ENCODE measurements around the gene DIP2A.

DIP2A gene

DNA sequence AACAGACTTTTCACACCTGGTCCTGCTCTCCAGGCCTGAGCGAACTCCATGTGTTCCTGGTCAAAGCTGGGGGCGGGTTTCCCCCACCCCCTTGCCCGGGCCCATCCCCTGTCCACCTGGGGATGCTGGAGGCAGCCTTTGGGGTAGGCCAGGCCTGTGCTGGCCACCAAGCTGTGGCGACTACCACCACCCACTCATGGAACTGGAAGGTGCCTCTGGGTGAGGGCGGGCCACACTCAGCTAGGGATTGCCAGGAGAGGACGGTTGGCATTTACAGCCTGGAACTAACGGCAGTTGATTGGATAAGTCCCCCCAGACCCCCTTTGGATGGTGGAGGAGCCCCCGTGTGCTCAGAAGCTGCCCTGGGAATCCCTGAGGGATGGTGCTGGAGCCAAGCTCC, 138.3 kb downstream of the DIP2A start:
- Histone ChIP-seq H3K4me1 (ENCODE audit: insufficient read depth, low read length) (no peaks in the 10 kb centered on the region), H3K36me3 (ENCODE audit: insufficient read depth, low read length) (no peaks in the 10 kb centered on the region), H3K9me3 (ENCODE audit: control insufficient read depth, insufficient read depth, low read length) (peaks cover 3% of the 10 kb centered on the region), H3K9ac (ENCODE audit: low read depth, low read length) (no peak overlapping the region)

DNA sequence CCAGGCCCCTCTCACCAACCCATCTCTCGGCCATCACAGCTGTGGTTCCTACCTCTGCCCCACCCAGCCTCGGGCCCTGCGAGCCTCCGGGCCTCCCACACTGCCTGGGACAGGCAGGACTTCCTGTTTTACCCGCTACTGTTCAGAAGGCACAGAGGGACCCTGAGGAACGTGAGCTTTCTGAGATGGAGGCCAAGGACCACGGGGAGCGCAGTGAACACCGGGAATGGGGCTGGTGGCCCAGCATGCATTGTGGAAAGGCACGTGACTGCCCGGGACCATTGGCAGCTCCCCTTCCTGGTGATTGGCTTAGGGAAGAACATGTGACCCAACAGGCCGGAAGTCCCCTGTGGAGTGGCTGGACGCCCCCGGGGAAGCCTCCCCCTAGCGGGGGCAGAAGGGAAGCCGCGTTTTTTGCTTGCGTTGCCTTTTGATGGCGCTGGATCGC, 139.2 kb downstream of the DIP2A start:
- no peaks in the 10 kb centered on the region; the same call in 1 of the 2 replicates for H3K4me1 ChIP-seq (ENCODE audit: insufficient read depth, low read length)
- H3K36me3 ChIP-seq (ENCODE audit: insufficient read depth, low read length) = no peaks in the 10 kb centered on the region
- H3K9me3 ChIP-seq (ENCODE audit: control insufficient read depth, insufficient read depth, low read length) = peaks cover 3% of the 10 kb centered on the region
- no peak overlapping the region for H3K9ac ChIP-seq (ENCODE audit: low read depth, low read length)

DNA sequence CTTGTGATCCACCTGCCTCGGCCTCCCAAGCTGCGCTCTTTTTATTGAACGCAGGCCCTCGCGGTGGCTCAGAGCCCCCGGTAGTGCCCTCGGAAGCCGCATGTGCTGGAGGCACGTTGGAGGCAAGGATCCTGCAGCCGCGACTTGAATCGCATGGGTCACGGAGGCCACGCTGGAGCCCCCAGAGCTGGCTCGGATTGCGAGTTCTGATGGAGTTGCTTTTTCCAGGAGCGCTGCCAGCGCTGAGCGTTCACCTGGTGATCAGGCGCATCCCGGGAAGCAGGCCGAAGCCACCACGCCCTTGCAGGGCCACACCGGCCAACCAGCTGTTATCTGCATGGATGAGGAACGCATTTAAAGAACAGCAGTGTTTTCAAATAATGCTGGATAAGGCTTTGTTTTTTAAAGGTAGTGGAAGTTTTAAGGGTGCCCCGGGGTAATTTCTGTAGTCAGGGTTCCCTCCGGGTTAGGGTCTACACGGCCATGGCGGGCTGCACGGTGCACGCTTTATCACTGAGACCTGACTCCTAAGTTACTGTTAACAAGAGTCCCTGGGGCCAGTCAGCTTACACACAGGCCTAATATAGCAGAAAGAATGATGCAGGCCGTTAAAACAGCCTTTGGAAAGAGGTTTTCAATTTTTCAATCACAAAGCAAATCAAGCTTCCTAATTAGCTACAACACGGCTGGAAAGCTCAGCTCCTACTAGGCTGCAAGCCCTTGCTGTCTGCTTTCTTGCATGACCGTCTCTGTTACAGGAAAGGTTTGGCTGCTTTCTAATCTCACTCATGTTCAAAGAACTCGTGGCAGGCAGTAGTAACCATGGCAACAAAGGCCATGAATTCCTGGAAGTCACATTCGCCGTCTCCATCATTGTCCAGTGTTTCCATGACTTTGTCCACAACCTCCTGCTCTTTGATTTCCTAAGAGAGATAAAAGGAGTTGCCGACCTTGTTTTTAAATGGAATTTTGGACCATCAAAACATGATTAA, 140.2 kb downstream of the DIP2A start:
- Histone ChIP-seq H3K4me1 (ENCODE audit: insufficient read depth, low read length) (peaks cover 2% of the 10 kb centered on the region; the same call in 1 of the 2 replicates), H3K9me3 (ENCODE audit: control insufficient read depth, insufficient read depth, low read length) (no peaks in the 10 kb centered on the region; the same call in 1 of the 2 replicates), H3K9ac (ENCODE audit: low read depth, low read length) (no peak overlapping the region), H3K36me3 (ENCODE audit: insufficient read depth, low read length) (no peaks in the 10 kb centered on the region)

DNA sequence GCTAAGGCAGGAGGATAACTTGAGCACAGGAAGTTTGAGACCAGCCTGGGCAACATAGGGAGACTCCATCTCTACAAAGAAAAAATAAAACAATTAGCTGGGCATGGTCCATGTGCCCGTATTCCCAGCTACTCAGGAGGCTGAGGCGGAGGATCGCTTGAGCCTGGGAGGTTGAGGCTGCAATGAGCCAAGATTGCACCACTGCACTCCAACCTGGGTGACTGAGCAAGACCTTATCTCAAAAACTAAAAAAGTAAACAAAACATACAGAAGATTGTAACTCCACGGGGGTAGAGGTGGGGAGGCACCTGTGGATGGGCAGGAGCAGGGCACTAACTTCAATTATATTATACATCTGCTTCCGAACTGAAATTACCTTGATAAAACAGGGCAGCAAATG, 141.6 kb downstream of the DIP2A start:
- no peaks in the 10 kb centered on the region for H3K36me3 ChIP-seq (ENCODE audit: insufficient read depth, low read length)
- H3K9me3 ChIP-seq (ENCODE audit: control insufficient read depth, insufficient read depth, low read length) = no peaks in the 10 kb centered on the region
- H3K9ac ChIP-seq (ENCODE audit: low read depth, low read length) = no peak overlapping the region
- H3K4me1 ChIP-seq (ENCODE audit: insufficient read depth, low read length) = peaks cover 6% of the 10 kb centered on the region

DNA sequence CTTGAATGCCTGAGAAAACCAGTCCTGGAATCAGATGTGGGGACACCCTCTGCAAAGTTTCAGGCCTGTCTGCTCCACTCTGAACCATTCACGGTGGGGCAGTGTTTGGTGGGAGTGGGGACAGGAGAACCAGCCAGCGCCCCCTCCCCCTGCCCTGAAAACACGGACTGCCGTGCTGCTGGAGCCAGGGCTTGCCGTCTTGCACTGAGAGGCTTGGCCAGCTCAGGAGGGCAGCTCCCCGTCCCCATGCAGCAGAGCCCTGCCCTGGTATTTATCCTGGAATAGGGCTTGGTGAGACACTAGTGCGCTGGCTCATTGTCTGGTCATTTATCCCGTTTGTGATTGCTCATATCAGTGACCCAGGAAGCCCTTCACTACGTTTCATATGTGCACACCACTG, 142.3 kb downstream of the DIP2A start:
- H3K36me3 ChIP-seq (ENCODE audit: insufficient read depth, low read length) = no peaks in the 10 kb centered on the region
- no peak overlapping the region for H3K9ac ChIP-seq (ENCODE audit: low read depth, low read length)
- H3K9me3 ChIP-seq (ENCODE audit: control insufficient read depth, insufficient read depth, low read length) = no peaks in the 10 kb centered on the region
- peaks cover 6% of the 10 kb centered on the region for H3K4me1 ChIP-seq (ENCODE audit: insufficient read depth, low read length)

DNA sequence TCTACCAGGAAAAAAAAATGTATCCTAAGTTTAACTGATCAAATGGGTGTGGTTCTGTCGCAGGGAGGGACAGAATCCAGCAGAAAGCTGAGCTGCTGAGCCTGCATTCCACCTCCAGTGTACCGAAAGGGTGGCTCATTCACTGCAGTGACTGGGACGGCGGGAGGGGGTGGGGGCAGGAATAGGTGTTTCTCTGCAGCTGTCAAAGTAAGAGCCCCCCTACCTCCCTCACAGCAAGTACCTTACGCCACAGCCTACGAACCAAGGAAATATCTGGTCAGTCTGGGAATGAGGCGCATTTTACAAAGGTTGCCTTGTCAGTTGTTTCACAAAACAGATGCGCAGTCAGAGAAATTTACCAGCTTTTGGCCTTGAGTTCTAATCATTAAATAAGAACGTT, 144.5 kb downstream of the DIP2A start:
- Histone ChIP-seq H3K4me1 (ENCODE audit: insufficient read depth, low read length) (peaks cover 6% of the 10 kb centered on the region), H3K9me3 (ENCODE audit: control insufficient read depth, insufficient read depth, low read length) (no peaks in the 10 kb centered on the region)

DNA sequence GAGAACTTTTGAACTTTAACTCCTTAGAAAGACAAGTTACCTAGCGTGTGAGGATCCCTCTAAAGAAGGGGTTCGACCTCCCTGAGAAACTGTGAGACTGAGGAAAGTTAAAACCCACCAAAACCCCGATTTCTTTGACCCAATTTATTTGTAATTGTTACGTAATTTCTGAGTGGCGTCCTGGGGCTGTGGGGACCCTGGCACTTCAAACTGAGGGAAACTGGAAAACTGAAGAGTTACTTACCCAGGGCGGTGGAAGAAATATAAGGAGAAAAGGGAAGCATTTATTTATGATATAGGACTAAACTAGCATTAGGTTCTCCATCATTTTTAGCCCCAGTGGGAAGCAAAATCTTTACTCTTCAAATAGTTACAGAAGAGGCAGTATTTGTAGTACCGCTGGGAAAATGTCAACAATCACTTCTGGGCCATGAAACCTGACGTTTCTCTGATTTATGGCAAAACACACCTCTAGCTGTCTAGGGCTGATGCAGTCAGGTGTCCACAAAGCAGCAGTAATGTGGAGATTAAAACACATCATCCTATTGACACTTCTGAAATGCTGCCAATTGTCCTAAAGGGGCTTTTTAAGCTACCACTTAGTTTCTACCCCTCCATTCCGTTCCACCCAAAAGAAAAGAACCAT, 145.8 kb downstream of the DIP2A start:
- no peaks in the 10 kb centered on the region for H3K36me3 ChIP-seq (ENCODE audit: insufficient read depth, low read length)
- peaks cover 6% of the 10 kb centered on the region for H3K4me1 ChIP-seq (ENCODE audit: insufficient read depth, low read length)
- no peak overlapping the region for H3K9ac ChIP-seq (ENCODE audit: low read depth, low read length)
- no peaks in the 10 kb centered on the region for H3K9me3 ChIP-seq (ENCODE audit: control insufficient read depth, insufficient read depth, low read length)

More for the DNA sequence above, 144.5 kb downstream of the DIP2A start:
- Histone ChIP-seq H3K9ac (ENCODE audit: low read depth, low read length) (no peak overlapping the region), H3K36me3 (ENCODE audit: insufficient read depth, low read length) (no peaks in the 10 kb centered on the region)

DNA sequence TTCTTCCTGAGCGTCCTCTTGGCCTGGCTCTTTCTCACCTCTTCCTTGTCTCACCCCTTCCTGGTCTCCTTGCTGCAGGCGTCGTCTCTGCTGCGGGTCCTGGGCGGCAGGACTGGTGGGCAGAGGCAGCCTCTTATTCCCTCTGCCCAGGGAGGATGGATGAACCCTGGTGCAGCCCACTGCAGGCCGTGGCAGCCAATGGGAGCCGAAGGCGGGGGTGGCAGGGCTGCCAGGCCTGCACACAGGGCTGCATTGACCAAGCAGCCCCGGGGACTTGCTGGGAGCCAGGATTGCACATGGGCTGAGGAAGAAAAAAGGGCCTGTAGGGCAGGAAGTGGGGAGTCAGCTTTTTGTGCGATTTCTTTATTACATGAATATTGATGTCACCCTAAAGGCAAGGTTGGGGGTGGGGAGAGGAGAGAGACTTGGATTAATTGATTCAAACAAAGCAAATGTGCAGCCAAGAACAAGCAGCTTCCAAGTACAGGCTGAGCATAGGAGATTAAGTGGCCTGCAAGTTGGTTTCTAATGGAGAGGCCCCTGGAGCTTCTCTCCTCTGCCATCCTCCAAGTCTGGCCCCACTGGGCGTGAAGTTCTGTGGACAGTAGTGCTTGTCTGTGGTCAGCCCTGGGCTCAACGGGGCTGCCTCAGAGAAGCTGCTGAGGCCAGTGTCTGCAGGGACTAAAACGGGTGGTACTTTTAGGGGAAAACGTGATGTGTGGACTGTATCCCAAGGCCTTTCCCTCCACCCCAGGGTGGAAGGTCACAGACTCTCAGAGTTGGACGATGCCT, 146.5 kb downstream of the DIP2A start, which contains the start of gene S100B:
TSS of gene S100B (minus strand) at position 108 of the 792 bp plus-strand sequence. CDS start 2,667 bp downstream, outside the sequence.
- Histone ChIP-seq H3K9me3 (ENCODE audit: control insufficient read depth, insufficient read depth, low read length) (no peaks in the 10 kb centered on the region), H3K36me3 (ENCODE audit: insufficient read depth, low read length) (no peaks in the 10 kb centered on the region), H3K9ac (ENCODE audit: low read depth, low read length) (no peak within 1 kb of the TSS), H3K4me1 (ENCODE audit: insufficient read depth, low read length) (peaks cover 6% of the 10 kb centered on the region)

DNA sequence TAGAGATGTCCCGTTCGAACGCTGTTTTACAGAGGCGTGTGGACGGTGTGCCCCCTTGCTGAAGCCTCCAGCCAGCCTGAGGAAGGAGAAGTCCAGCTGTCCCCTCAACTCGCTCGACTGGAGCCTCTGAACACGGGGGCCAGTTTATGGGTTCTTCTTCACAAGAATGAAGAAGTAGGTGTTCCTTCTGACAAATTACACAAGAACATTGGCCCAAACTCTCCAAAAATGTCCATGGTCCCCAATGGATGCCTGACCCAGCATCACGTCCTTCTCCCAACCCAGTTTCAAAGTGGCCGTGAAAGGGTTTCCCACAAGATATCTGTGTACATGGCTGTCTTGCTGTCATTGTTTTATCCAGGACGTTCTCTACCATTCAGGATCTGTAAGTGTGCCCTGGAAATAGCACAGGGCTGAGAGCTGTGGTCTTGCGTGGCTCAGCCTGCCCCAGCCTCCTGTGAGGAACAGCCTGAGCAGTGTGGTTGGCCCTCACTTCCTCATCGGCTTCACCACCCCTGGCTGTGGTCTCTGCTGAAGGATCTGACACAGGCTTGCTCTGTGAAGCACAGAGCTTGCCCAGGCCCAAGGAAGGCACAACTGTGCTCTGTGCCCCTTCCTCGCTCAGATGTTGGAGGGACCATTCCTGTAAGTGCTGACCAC, 147.2 kb downstream of the DIP2A start:
- peaks cover 6% of the 10 kb centered on the region for H3K4me1 ChIP-seq (ENCODE audit: insufficient read depth, low read length)
- no peaks in the 10 kb centered on the region for H3K9me3 ChIP-seq (ENCODE audit: control insufficient read depth, insufficient read depth, low read length)
- no peaks in the 10 kb centered on the region for H3K36me3 ChIP-seq (ENCODE audit: insufficient read depth, low read length)
- H3K9ac ChIP-seq (ENCODE audit: low read depth, low read length) = no peak overlapping the region

DNA sequence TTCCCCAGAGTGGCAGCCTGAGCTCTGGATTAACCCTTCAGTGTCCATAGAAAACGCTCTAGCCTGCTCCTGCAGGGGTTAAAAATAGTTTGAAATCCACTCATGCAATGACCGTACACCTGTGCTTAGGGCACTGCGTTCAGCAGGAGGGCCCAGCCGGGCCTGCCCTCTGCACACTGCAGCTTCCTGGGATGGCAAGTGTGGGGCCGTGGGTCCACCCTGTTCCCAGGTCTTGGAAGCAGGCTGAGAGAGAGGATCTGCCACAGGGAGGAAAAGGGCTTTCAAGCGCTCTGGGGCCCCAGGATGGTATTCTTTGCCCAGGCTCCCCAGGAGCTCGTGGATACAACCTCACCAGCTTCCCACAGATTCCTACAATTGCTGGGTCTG, 147.7 kb downstream of the DIP2A start:
- no peaks in the 10 kb centered on the region for H3K9me3 ChIP-seq (ENCODE audit: control insufficient read depth, insufficient read depth, low read length)
- H3K9ac ChIP-seq (ENCODE audit: low read depth, low read length) = no peak overlapping the region
- H3K36me3 ChIP-seq (ENCODE audit: insufficient read depth, low read length) = no peaks in the 10 kb centered on the region
- peaks cover 6% of the 10 kb centered on the region for H3K4me1 ChIP-seq (ENCODE audit: insufficient read depth, low read length)

DNA sequence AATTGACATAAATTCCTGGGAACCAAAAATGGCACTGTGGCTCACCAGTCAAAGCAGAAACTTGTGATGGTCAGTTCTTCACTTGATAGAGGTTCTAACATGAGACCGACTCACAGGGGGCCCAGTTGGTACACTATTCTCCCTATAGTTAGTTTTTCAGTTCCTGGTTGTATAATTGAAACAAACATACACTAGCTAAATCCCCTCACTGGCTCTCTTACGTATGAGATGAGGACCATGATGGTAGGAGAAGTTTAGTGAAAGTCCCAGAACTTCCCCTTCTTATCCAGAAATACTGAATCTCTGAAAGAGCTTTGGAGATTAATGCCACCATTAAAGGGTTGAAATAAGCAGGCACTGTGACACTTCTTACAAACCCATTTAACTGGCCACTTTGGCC, 148.9 kb downstream of the DIP2A start:
- Histone ChIP-seq H3K9ac (ENCODE audit: low read depth, low read length) (no peak overlapping the region), H3K4me1 (ENCODE audit: insufficient read depth, low read length) (peaks cover 6% of the 10 kb centered on the region), H3K36me3 (ENCODE audit: insufficient read depth, low read length) (no peaks in the 10 kb centered on the region), H3K9me3 (ENCODE audit: control insufficient read depth, insufficient read depth, low read length) (no peaks in the 10 kb centered on the region)

DNA sequence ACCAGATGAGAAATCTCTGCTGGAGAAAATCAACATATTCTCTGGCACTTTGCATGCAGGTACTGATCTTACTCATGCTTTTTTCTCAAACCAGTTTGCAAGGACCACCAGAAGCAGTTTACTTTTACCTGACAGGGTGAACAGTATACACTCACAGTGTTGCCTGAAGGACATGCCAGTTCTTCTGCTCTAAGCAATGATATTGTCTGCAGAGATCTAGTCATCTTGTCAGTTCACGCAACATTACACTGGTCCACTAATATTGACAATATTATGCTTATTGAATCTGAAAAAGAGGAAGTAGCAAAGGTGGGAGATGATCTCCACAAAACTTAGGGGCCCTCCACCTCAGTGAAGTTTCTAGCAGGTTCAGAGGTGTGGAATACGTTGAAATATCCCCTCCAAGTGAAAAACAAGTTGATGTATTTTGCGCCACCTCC, 150.0 kb downstream of the DIP2A start:
- H3K36me3 ChIP-seq (ENCODE audit: insufficient read depth, low read length) = no peaks in the 10 kb centered on the region
- no peak overlapping the region for H3K9ac ChIP-seq (ENCODE audit: low read depth, low read length)
- H3K4me1 ChIP-seq (ENCODE audit: insufficient read depth, low read length) = peaks cover 3% of the 10 kb centered on the region; the same call in 1 of the 2 replicates
- 0 out of 2 replicates have a peak, but pooled peaks cover 2% of the 10 kb centered on the region for H3K9me3 ChIP-seq (ENCODE audit: control insufficient read depth, insufficient read depth, low read length)

DNA sequence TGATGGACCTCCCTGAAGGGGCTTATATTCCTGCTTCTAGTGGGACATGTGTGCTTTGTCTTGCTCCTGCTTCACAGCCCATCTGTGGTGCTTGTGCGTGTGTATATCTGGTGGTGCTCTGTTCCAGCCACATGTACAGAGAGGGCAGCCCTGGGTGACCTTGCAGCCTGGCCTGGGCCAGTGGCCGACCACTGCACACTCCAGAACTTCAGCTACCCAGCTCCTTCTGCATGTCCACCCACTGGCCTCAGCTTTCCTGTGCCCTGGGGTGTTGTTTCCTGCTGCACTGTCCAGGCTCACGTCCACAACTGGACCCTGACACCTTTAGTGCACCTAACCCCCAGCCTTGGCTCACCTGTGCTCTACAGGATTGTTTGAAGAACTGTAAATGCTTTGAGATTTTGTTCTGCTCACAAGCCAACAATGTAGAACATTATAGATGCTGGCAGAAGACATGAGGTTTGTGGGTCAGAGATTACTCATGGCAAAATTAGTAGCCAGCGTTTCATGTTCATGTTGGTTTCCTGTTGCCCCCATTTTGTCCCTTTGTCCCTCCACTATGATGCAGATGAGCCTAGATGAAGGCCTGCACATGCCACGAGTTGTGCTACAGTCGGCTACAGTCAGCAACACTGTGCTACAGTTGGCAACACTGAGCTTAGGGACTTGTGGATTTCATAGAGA, 151.5 kb downstream of the DIP2A start:
- Histone ChIP-seq H3K36me3 (ENCODE audit: insufficient read depth, low read length) (no peaks in the 10 kb centered on the region), H3K4me1 (ENCODE audit: insufficient read depth, low read length) (no peaks in the 10 kb centered on the region), H3K9me3 (ENCODE audit: control insufficient read depth, insufficient read depth, low read length) (0 out of 2 replicates have a peak, but pooled peaks cover 2% of the 10 kb centered on the region), H3K9ac (ENCODE audit: low read depth, low read length) (no peak overlapping the region)
